GM19025 (cell line): ENCODE data around the gene PGLYRP1.

Experiments used
- ATAC-seq: cut with Tn5 transposase; IDR thresholded peaks from one replicate; pipeline ENCODE4 v1.9.1; 2021; ENCODE audit warnings: mild to moderate bottlenecking, low read depth, moderate library complexity; ENCODE audit not compliant: unreplicated experiment

Gene PGLYRP1

GRCh38 chr19:46006411-46006810, 16.4 kb downstream of the PGLYRP1 start:
- ATAC-seq, result no peak

GRCh38 chr19:46002678-46003275, 20.1 kb downstream of the PGLYRP1 start:
- no peak for ATAC-seq

GRCh38 chr19:46000491-46001246, 22.2 kb downstream of the PGLYRP1 start:
- no peak for ATAC-seq

GRCh38 chr19:45999653-46000121, 23.2 kb downstream of the PGLYRP1 start:
- ATAC-seq, result no peak

GRCh38 chr19:45998834-45999233, 24.0 kb downstream of the PGLYRP1 start:
- no peak for ATAC-seq

DNA sequence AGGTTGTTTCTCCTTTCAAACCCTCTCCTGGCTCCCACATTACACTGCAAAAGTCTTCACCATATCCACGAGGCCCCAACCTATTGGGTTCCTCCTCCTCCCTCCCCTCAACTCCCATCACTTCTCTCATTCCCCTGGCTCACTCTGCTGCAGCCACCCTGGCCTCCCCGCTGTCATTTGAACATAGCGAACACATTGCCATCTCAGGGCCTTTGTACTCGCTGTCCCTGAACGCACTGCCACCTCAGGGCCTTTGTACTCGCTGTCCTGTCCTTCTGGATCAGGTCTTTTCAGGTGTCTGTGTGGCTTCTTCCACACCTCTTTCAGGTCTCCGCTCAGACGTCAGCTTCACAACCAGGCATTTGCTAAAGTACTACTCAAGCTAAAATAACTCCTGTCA, 25.9 kb downstream of the PGLYRP1 start:
- no peak for ATAC-seq

DNA sequence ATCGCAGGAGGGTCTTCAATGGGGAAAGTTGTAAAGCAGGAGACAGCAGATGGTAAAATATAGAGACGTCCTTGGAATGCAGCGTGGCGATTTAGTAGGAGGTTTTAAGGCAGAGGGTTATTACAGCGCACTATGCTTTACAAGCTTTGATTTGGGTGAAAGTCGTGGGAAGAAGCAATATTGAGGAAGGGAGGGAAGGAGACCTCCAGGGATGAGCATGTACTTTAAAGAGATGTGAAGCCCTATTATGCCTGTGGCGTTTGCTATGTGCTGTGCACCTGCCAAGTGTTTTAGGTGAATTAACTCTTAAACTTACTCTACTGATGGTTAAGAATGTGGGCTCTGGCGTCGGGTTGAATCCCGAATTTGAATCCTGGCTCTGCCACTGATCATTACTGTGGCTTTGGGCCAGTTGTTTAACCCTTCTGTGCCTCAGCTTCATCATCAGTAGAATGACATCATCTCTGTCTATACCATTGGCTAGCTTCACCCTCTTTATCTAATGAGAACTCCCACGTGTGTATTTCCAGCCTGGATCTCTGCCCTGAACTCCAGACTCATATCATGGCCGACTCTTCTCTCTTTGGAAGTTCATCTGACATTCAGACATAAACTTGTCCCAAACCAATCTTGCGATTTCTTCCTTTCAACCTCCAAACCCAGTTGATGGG, 27.0 kb downstream of the PGLYRP1 start:
- no peak for ATAC-seq

DNA sequence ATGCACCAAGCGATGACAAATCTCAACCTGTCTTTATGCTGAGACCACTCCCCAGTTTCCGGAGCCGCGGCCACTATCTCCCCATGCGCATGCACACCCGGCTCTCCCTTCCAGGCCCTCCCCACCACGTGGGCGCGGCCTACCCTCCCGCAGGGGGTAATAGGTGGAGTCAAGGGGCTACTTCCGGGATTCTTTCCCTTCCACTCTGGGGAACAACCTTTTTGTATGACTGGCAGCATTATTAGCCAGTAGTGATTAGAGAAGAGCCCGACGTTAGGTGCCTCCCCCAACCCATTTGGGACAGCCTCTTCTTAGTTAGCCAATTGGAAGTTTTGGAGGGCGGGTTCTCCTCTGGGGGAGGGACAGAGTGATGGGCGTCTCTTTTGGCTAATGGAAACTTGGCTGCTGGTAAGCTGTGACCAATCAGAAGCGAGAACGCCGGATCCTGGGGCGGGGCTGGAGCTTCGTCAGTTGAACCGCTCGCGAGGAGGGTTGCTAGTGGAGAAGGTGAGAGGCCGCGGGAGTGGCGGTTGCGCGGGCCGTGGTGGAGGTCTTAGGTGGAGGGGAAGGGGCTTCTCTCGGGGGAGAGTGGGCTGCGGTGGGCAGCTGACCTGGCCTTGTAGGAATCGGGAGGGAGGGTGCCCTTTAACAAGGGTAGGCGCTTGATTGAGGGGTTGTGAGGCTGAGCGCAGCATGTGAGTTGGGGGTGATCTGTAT, 27.7 kb downstream of the PGLYRP1 start, which contains the start of gene CCDC61:
Gene CCDC61, plus strand, starts transcription at position 470 of the 717 bp plus-strand sequence. CDS start 7,552 bp downstream, outside the sequence.
- ATAC-seq, result peak; percentile 99

GRCh38 chr19:45994456-45994997, 28.3 kb downstream of the PGLYRP1 start:
- no peak for ATAC-seq

- no peak for ATAC-seq
These were observed 32.6 kb downstream of the PGLYRP1 start for GRCh38 chr19:45990113-45990728.

GRCh38 chr19:45985321-45985720, 37.5 kb downstream of the PGLYRP1 start:
- ATAC-seq, result no peak

- ATAC-seq, result no peak
These were observed 41.5 kb downstream of the PGLYRP1 start for GRCh38 chr19:45981350-45981749.

DNA sequence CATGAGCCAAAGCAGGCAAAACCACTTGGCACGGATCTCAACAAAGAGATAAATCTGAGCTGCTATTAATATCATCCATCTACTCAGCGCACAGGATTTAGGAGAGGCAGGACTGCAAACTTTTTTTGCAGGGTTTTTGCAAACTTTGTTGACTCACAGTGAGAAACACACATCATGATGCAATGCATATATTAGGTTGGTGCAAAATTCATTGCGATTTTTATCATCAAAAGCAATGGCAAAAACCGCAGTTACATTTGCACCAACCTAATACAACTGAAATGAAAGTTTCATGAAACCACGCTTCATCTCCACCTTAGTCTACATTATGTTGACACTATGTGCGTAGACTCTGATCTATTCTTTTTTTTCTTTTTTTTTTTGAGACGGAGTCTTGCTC, 44.7 kb downstream of the PGLYRP1 start:
- ATAC-seq, result no peak

GRCh38 chr19:45976178-45976577, 46.7 kb downstream of the PGLYRP1 start:
- no peak for ATAC-seq

DNA sequence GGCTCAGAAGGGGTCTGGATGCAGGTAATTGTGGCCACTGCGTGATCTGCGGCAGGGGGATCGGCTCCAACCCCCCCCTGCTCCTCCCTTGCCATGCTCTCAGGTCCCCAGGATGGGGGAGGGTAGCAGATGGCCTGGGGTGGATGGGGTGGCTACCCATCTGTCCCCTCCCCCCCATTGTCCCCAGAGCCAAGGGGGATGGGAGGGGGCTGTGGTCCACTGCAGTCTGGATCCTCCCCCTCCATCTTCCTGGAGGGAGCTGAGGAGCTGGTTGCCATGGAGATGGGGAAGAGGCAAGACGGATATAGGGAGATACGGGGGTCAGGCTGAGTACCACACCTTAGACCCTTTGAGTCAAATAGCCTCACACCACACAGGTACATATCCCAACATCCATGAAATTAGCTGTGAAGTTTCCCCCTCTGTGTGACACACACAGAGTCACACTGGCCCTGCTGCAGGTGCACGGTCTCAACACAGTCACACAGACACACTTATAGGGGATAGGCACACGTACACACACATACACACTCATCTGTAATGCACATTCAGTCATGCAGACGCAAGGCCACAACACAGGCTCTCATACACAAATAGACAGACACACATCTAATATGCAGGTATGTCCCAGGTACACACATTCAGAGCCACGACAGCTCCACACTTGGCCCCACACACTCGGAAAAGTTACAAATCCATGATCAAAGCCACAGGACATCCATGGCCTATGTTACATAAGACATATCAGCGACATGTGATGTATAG, 47.4 kb downstream of the PGLYRP1 start:
- ATAC-seq, result no peak

DNA sequence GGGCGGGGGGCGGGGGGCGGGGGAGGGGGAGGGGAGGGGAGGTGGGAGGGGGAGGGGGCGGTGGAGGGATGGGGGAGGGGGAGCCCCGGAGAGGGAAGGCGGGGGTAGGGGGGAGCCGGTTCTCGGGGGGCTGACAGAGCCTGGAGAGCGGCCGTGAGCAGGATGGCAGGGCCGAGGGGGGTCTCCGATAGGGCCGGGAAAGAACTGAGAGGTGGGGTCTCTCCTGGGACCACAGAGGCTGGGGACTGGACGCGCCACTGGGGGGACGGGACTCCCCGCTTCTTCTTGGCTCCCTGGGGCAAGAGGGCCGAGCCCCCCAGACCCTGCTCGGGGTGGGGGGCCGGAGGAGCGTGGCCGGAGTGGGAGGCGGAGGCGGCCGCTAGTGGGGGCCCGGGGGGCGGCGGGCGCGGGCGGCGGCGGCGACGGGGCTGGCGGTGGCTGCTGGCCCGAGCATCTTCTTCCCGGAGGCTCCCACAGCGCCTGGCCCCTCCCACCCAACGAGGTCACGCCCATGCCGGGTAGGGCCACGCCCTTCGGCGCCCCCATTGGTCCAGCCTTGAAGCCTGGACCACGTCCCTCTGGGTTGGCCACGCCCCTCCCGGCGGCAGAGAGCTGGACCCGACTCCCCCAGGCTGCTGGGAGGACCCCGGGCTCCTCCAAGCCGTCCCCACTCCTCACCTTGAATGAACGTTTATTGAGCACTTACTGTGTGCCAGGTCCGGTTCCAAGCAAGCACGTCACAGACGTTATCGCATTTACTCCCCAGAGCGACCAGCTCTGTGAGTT, 49.1 kb downstream of the PGLYRP1 start, which contains the start of gene NOVA2:
Gene NOVA2, minus strand, starts transcription at position 313 of the 786 bp plus-strand sequence. CDS start 514 bp downstream, outside the sequence.
- no peak for ATAC-seq

- no peak for ATAC-seq
These were observed 49.8 kb downstream of the PGLYRP1 start for GRCh38 chr19:45972947-45973540.
